Panc1 (cell line): ENCODE measurements around the gene MIA2. TPM values are rescaled to one million over a fixed set of nuclear protein-coding genes. Genes with fewer than 3 reads are reported as not detected.

ENCODE experiments used
- ATAC-seq: fragments of 200-7000 bp; cut with Tn5 transposase; 2 replicates; pipeline ENCODE4 v1.9.1; 2020; ENCODE audit warnings: mild to moderate bottlenecking, moderate library complexity
- BruUV-seq: library from RNA; stranded (reverse); fragments of 400-500 nt; replicated peaks from 2 replicates; lab custom pipeline; 2021; lab: Mats Ljungman, UMichigan
- CTCF ChIA-PET: fragments of 300-600 bp; sonication (Branson Sonifier 250); formaldehyde crosslinking; loops from one replicate; lab custom pipeline; 2022; ENCODE audit warnings: antibody characterized with exemption; lab: Charles Lee
- POLR2A ChIA-PET: fragments of 300-600 bp; sonication (Branson Sonifier 250); formaldehyde crosslinking; loops from one replicate; lab custom pipeline; 2022; ENCODE audit warnings: antibody characterized with exemption; lab: Charles Lee
- DNase-seq: peaks from one replicate; pipeline ENCODE4 v3.0.0-alpha.2; 2010; ENCODE audit warnings: low read depth, low spot score
- H3K27ac ChIP-seq: 2 replicates; pipeline ENCODE4 v1.5.1; 2011; ENCODE audit warnings: mild to moderate bottlenecking, low read length, inconsistent platforms
- H3K27me3 ChIP-seq: fragments of 200-500 bp; sonication (Bioruptor generic); 2 replicates; pipeline ENCODE4 v1.6.0; 2014; ENCODE audit warnings: low read length, inconsistent platforms; ENCODE audit not compliant: control insufficient read depth, insufficient read depth
- H3K36me3 ChIP-seq: fragments of 200-500 bp; sonication (Bioruptor generic); 2 replicates; pipeline ENCODE4 v1.5.1; 2014; ENCODE audit warnings: inconsistent platforms, mild to moderate bottlenecking, low read length, moderate library complexity; ENCODE audit not compliant: control insufficient read depth, insufficient read depth
- H3K4me1 ChIP-seq: 2 replicates; pipeline ENCODE4 v1.5.1; 2011; ENCODE audit warnings: inconsistent platforms, mild to moderate bottlenecking, low read length, moderate library complexity; ENCODE audit not compliant: control insufficient read depth, insufficient read depth
- H3K4me3 ChIP-seq, 2 experiments: 2 replicates each; pipeline ENCODE4 v1.5.1; 2011 to 2012; ENCODE audit warnings: low read depth in 2 of 2, low read length in 2 of 2, mild to moderate bottlenecking in 2 of 2, inconsistent platforms in 1 of 2, moderate library complexity in 1 of 2
- H3K9me3 ChIP-seq: fragments of 200-500 bp; sonication (Bioruptor generic); 2 replicates; pipeline ENCODE4 v1.5.1; 2014; ENCODE audit warnings: low read depth, mild to moderate bottlenecking, inconsistent platforms, low read length, moderate library complexity; ENCODE audit not compliant: control insufficient read depth, insufficient read depth
- CTCF ChIP-seq: fragments of 450-650 bp; IDR thresholded peaks from 2 replicates; pipeline ENCODE4 v1.5.1; 2017; ENCODE audit warnings: mild to moderate bottlenecking
- POLR2AphosphoS5 ChIP-seq: IDR thresholded peaks from 2 replicates; pipeline ENCODE4 v1.6.1; 2012; ENCODE audit warnings: mild to moderate bottlenecking, low read depth, low read length, moderate library complexity
- REST ChIP-seq, 2 experiments: IDR thresholded peaks; 2 replicates each; pipeline ENCODE4 v1.6.1; 2011 to 2012; ENCODE audit warnings: low read depth in 2 of 2, control low read depth in 1 of 2, low read length in 1 of 2, mild to moderate bottlenecking in 1 of 2, moderate library complexity in 1 of 2; ENCODE audit not compliant: insufficient read depth in 1 of 2
- SIN3A ChIP-seq: IDR thresholded peaks from 2 replicates; pipeline ENCODE4 v1.6.1; 2012; ENCODE audit warnings: low read depth, mild to moderate bottlenecking, low read length, moderate library complexity, borderline replicate concordance; ENCODE audit not compliant: insufficient read depth
- TCF7L2 ChIP-seq: IDR thresholded peaks from 2 replicates; pipeline ENCODE4 v1.6.1; 2011; ENCODE audit warnings: mild to moderate bottlenecking, low read depth, low read length, inconsistent platforms
- in situ Hi-C: cut with HindIII; loops from 2 replicates; pipeline ENCODE4 v1.10.0; 2016; ENCODE audit warnings: low sequenced_read_pairs, low pct_unique_long_range_greater_than_20kb
- intact Hi-C: fragments of 100-400 bp; cut with micrococcal nuclease; formaldehyde crosslinking; loops from one replicate; pipeline ENCODE4 v1.10.0; 2022; ENCODE audit not compliant: unreplicated experiment
- total RNA-seq: library from RNA; stranded (reverse); gene quantifications from one replicate; pipeline ENCODE4 v1.2.1, GENCODE V29; 2021; ENCODE audit not compliant: unreplicated experiment

MIA2 gene
- total RNA-seq, 1 experiment from 2014 or later = 19.2 TPM

GRCh38 chr14:39303115-39303514 is 69.4 kb downstream of the MIA2 start:
- H3K4me3 ChIP-seq = no peak overlapping the region
- H3K9me3 ChIP-seq = no peaks in the 10 kb centered on the region
- H3K4me1 ChIP-seq = no peaks in the 10 kb centered on the region; the same call in 1 of the 2 replicates
- ChIA-PET POLR2A (no interaction called here), CTCF (no interaction called here)
- DNase-seq (no peak), ATAC-seq (no peak)
- in situ Hi-C loops = no loop called here
- H3K27ac ChIP-seq = no peak overlapping the region
- BruUV-seq = no TSS peak
- intact Hi-C loops = no loop called here
- H3K36me3 ChIP-seq = peaks cover 5% of the 10 kb centered on the region; the same call in 1 of the 2 replicates
- H3K27me3 ChIP-seq = no peaks in the 10 kb centered on the region
- TF ChIP-seq SIN3A = no peak
- TF ChIP-seq TCF7L2 = no peak
- TF ChIP-seq CTCF = no peak
- no peak for TF ChIP-seq REST (IDR thresholded peaks at IDR 0.05; ENCODE audit: insufficient read depth in 1 of 2, low read depth in 2 of 2, low read length in 1 of 2)
- no peak for TF ChIP-seq POLR2AphosphoS5

GRCh38 chr14:39307815-39308214 is 74.1 kb downstream of the MIA2 start:
- ATAC-seq = no peak
- no peaks in the 10 kb centered on the region for H3K27me3 ChIP-seq
- no TSS peak for BruUV-seq
- no peak for DNase-seq
- H3K27ac ChIP-seq = no peak overlapping the region
- no peaks in the 10 kb centered on the region for H3K9me3 ChIP-seq
- H3K4me3 ChIP-seq = no peak overlapping the region
- ChIA-PET POLR2A (no interaction called here), CTCF (no interaction called here)
- intact Hi-C loops (no loop called here), in situ Hi-C loops (no loop called here)
- TF ChIP-seq TCF7L2 = no peak
- TF ChIP-seq CTCF = no peak
- TF ChIP-seq REST (IDR thresholded peaks at IDR 0.05; ENCODE audit: insufficient read depth in 1 of 2, low read depth in 2 of 2, low read length in 1 of 2) = no peak
- no peak for TF ChIP-seq POLR2AphosphoS5
- no peak for TF ChIP-seq SIN3A
- no peaks in the 10 kb centered on the region for H3K4me1 ChIP-seq
- no peaks in the 10 kb centered on the region; the same call in 1 of the 2 replicates for H3K36me3 ChIP-seq
